GM12878 (cell line): ENCODE results near the gene MUC5B. TPM values are rescaled to one million over a fixed set of nuclear protein-coding genes. Genes with fewer than 3 reads are reported as not detected.

Source experiments
- ATAC-seq: fragments of 200-7000 bp; cut with Tn5 transposase; 3 replicates; pipeline ENCODE4 v1.9.1; 2020; ENCODE audit warnings: mild to moderate bottlenecking, moderate library complexity
- BruUV-seq: library from RNA; stranded (reverse); fragments of 400-500 nt; replicated peaks from 2 replicates; lab custom pipeline; 2021; lab: Mats Ljungman, UMichigan
- CTCF ChIA-PET: fragments of 300-600 bp; sonication (Branson Sonifier 250); formaldehyde crosslinking; extraction: SDS; loops from one replicate; lab custom pipeline; 2021; ENCODE audit warnings: inconsistent platforms; lab: Yijun Ruan, JAX
- POLR2A ChIA-PET: fragments of 350-600 bp; formaldehyde crosslinking; extraction: SDS; loops from one replicate; lab custom pipeline; 2021; ENCODE audit warnings: inconsistent platforms; lab: Charles Lee
- RAD21 ChIA-PET: fragments of 300-600 bp; sonication (Branson Sonifier 250); formaldehyde crosslinking; loops from one replicate; lab custom pipeline; 2023; ENCODE audit warnings: antibody characterized with exemption; ENCODE audit not compliant: unreplicated experiment; lab: Charles Lee
- SMC1A ChIA-PET: fragments of 300-600 bp; sonication (Branson Sonifier 250); formaldehyde crosslinking; loops from one replicate; lab custom pipeline; 2023; ENCODE audit not compliant: unreplicated experiment, uncharacterized antibody; lab: Charles Lee
- DNase-seq: peaks from one replicate; pipeline ENCODE4 v3.0.0-alpha.2; 2011; ENCODE audit warnings: low read depth, low spot score
- FAIRE-seq: peaks from 3 replicates; lab custom pipeline; 2011; peaks lifted over from hg19 to GRCh38; lab: Jason Lieb, UNC
- H2AFZ ChIP-seq: 2 replicates; pipeline ENCODE4 v1.6.0; 2011; ENCODE audit warnings: low read depth, low read length, control low read depth; ENCODE audit not compliant: control insufficient read depth
- H3K27ac ChIP-seq: 2 replicates; pipeline ENCODE4 v1.5.1; 2011; ENCODE audit warnings: control low read depth; ENCODE audit not compliant: control insufficient read depth, insufficient read depth
- H3K27me3 ChIP-seq, 2 experiments: replicated peaks in 1 of 2; 2 replicates each; pipeline versions ENCODE4 v1.6.0 to v1.6.1; 2011; ENCODE audit warnings: low read length in 1 of 2; ENCODE audit not compliant: control insufficient read depth in 2 of 2, insufficient read depth in 2 of 2
- H3K36me3 ChIP-seq, 2 experiments: 2 replicates each; pipeline ENCODE4 v1.5.1; 2011; ENCODE audit warnings: low read length in 1 of 2; ENCODE audit not compliant: control insufficient read depth in 2 of 2, insufficient read depth in 2 of 2
- H3K4me1 ChIP-seq: 2 replicates; pipeline ENCODE4 v1.6.1; 2011; ENCODE audit warnings: mild to moderate bottlenecking, low read length, moderate library complexity, mixed read lengths; ENCODE audit not compliant: control insufficient read depth, insufficient read depth
- H3K4me2 ChIP-seq: 2 replicates; pipeline ENCODE4 v1.6.0; 2011; ENCODE audit warnings: control low read depth; ENCODE audit not compliant: control insufficient read depth, insufficient read depth
- H3K4me3 ChIP-seq: fragments of 200-600 bp; sonication (generic); 2 replicates; pipeline ENCODE4 v1.5.1; 2016
- H3K79me2 ChIP-seq: 2 replicates; pipeline ENCODE4 v1.6.0; 2011; ENCODE audit warnings: low read length; ENCODE audit not compliant: control insufficient read depth, insufficient read depth
- H3K9ac ChIP-seq: 2 replicates; pipeline ENCODE4 v1.8.0; 2011; ENCODE audit warnings: low read length, control low read depth, mixed read lengths; ENCODE audit not compliant: control insufficient read depth, insufficient read depth
- H3K9me3 ChIP-seq: replicated peaks from 3 replicates; pipeline ENCODE4 v1.5.1; 2011; ENCODE audit warnings: mild to moderate bottlenecking, low read length; ENCODE audit not compliant: control insufficient read depth, insufficient read depth
- H4K20me1 ChIP-seq: 2 replicates; pipeline ENCODE4 v1.6.0; 2011; ENCODE audit not compliant: control insufficient read depth, insufficient read depth
- BCLAF1 ChIP-seq: fragments of 450-650 bp; IDR thresholded peaks from 2 replicates; pipeline ENCODE4 v1.6.1; 2017; ENCODE audit warnings: antibody characterized with exemption, mild to moderate bottlenecking, moderate library complexity
- CBX5 ChIP-seq: sonication (generic); IDR thresholded peaks from 2 replicates; pipeline ENCODE4 v1.6.1; 2016; ENCODE audit warnings: low read depth, moderate library complexity, mild to moderate bottlenecking, inconsistent platforms
- CHD2 ChIP-seq: IDR thresholded peaks from 2 replicates; pipeline ENCODE4 v1.6.1; 2011; ENCODE audit warnings: low read depth, low read length, improper control_type of control experiment, borderline replicate concordance
- EP300 ChIP-seq, 2 experiments: fragments of 150-350 bp in 1 of 2; IDR thresholded peaks; 2 replicates each; pipeline ENCODE4 v1.6.1; 2011 to 2012; ENCODE audit warnings: low read depth in 2 of 2, low read length in 2 of 2, borderline replicate concordance in 1 of 2, improper control_type of control experiment in 1 of 2, inconsistent platforms in 1 of 2; ENCODE audit not compliant: control insufficient read depth in 1 of 2
- IKZF1 ChIP-seq: fragments of 450-650 bp; conservative IDR thresholded peaks from 2 replicates; pipeline ENCODE4 v1.6.1; 2017; ENCODE audit warnings: antibody characterized with exemption, mild to moderate bottlenecking
- IRF5 ChIP-seq: fragments of 450-650 bp; IDR thresholded peaks from 2 replicates; pipeline ENCODE4 v1.6.1; 2017; ENCODE audit warnings: borderline replicate concordance
- LARP7 ChIP-seq: fragments of 450-650 bp; IDR thresholded peaks from 2 replicates; pipeline ENCODE4 v1.6.1; 2017; ENCODE audit warnings: mild to moderate bottlenecking
- MEF2A ChIP-seq: IDR thresholded peaks from 2 replicates; pipeline ENCODE4 v1.6.1; 2011; ENCODE audit warnings: low read depth, mild to moderate bottlenecking, low read length, moderate library complexity; ENCODE audit not compliant: insufficient read depth
- TBL1XR1 ChIP-seq: IDR thresholded peaks from 2 replicates; pipeline ENCODE4 v1.6.1; 2012; ENCODE audit warnings: low read depth, low read length, improper control_type of control experiment
- TCF12 ChIP-seq: IDR thresholded peaks from 2 replicates; pipeline ENCODE4 v1.6.1; 2011; ENCODE audit warnings: low read depth, mild to moderate bottlenecking, low read length
- YY1 ChIP-seq: IDR thresholded peaks from 2 replicates; pipeline ENCODE4 v1.6.1; 2011; ENCODE audit warnings: low read depth, mild to moderate bottlenecking, low read length
- ZBTB40 ChIP-seq: fragments of 450-650 bp; IDR thresholded peaks from 2 replicates; pipeline ENCODE4 v1.6.1; 2016; ENCODE audit warnings: mild to moderate bottlenecking, moderate library complexity, borderline replicate concordance
- WGBS: methylation state at CpG from one replicate; pipeline ENCODE4 v1.1.6; 2016; ENCODE audit warnings: low lambda C conversion rate; ENCODE audit not compliant: insufficient replicate concordance, insufficient coverage; ENCODE audit errors: missing lambda C conversion rate; 5-methylcytosine and 5-hydroxymethylcytosine counted together
- in situ Hi-C: fragments of 300-500 bp; cut with MboI; formaldehyde crosslinking; loops from 9 replicates; pipeline ENCODE4 v1.14.3; 2018; ENCODE audit warnings: mixed read lengths
- intact Hi-C: fragments of 100-400 bp; cut with micrococcal nuclease; formaldehyde crosslinking; loops from one replicate; pipeline ENCODE4 v1.14.2; 2022; ENCODE audit not compliant: unreplicated experiment
- polyA plus RNA-seq, 11 experiments: library from polyadenylated mRNA; depleted of rRNA in 4 of 11; unstranded in 6 of 11; stranded (reverse) in 5 of 11; fragments of >200 nt; fragmentation: Nextera tagmentation in 4 of 11; fragmentation: Illumina TruSeq in 1 of 11; extraction: Ambion mirVana in 4 of 11; extraction: Trizol in 1 of 11; gene quantifications; 1 replicate in 1 of 11; 2 replicates in 10 of 11; pipeline versions ENCODE4 v1.2.1 to v1.2.3, GENCODE V29; 2011 to 2016; ENCODE audit warnings: inconsistent platforms in 2 of 11, missing spikeins in 2 of 11, low read depth in 1 of 11
- total RNA-seq, 4 experiments: library from RNA; depleted of rRNA in 3 of 4; stranded (reverse); fragments of >200 nt in 3 of 4; fragmentation: Illumina TruSeq in 1 of 4; extraction: Trizol in 1 of 4; gene quantifications; 2 replicates each; pipeline versions ENCODE4 v1.2.1 to v1.2.3, GENCODE V29; 2013 to 2021

MUC5B gene
- total and polyA plus RNA-seq, 10 of the 15 experiments (the other 5 are each of a cell fraction or from before 2014, with no cell fraction given) = 1.5 TPM; not detected in 9

GRCh38 chr11:1290052-1291040 is 67.5 kb downstream of the MUC5B start:
- DNase-seq (no peak), ATAC-seq (no peak), FAIRE-seq (no peak)
- ChIA-PET CTCF (no interaction called here), SMC1A (no interaction called here), RAD21 (no interaction called here), POLR2A (no interaction called here)
- intact Hi-C loops (no loop called here), in situ Hi-C loops (no loop called here)
- Histone ChIP-seq H3K9ac (no peak overlapping the region), H3K79me2 (no peaks in the 10 kb centered on the region), H3K4me3 (no peak overlapping the region), H3K27ac (no peak overlapping the region), H3K4me1 (no peaks in the 10 kb centered on the region), H3K36me3 (peaks cover 10 to 24% of the 10 kb centered on the region in 2 experiments; a peak in 3 of 4 replicates), H4K20me1 (no peaks in the 10 kb centered on the region; the same call in 1 of the 2 replicates), H2AFZ (no peak overlapping the region), H3K9me3 (no peaks in the 10 kb centered on the region), H3K27me3 (no peaks in the 10 kb centered on the region), H3K4me2 (no peak overlapping the region)
- WGBS = 93% methylated on average over 43 of the region's 43 CpGs
- no TSS peak for BruUV-seq
- TF ChIP-seq TCF12 = no peak
- TF ChIP-seq BCLAF1 = no peak
- TF ChIP-seq IRF5 = no peak
- TF ChIP-seq LARP7 = no peak
- TF ChIP-seq EP300 (IDR thresholded peaks at IDR 0.05; ENCODE audit: borderline replicate concordance in 1 of 2, control insufficient read depth in 1 of 2, low read depth in 2 of 2, low read length in 2 of 2) = no peak
- TF ChIP-seq CBX5 = no peak
- TF ChIP-seq MEF2A = no peak
- no peak for TF ChIP-seq IKZF1
- TF ChIP-seq ZBTB40 = no peak
- TF ChIP-seq TBL1XR1 = no peak
- no peak for TF ChIP-seq YY1
- TF ChIP-seq CHD2 = no peak
